Neural crest cell (in vitro differentiated cells): Measurements from ENCODE around the gene ATG7. TPM values are rescaled to one million over a fixed set of nuclear protein-coding genes. Genes with fewer than 3 reads are reported as not detected.

Source experiments
- DNase-seq: peaks from one replicate; pipeline ENCODE4 v3.0.0; 2021; ENCODE audit warnings: low read depth, mixed read lengths, low spot score
- H3K27ac Mint-ChIP-seq: one replicate; pipeline ENCODE4 v1.8.0; 2021; ENCODE audit warnings: mild to moderate bottlenecking, mixed read lengths; ENCODE audit not compliant: unreplicated experiment
- H3K27me3 Mint-ChIP-seq: 2 replicates; pipeline ENCODE4 v1.8.0; 2021; ENCODE audit warnings: low read depth, mild to moderate bottlenecking, mixed read lengths
- H3K36me3 Mint-ChIP-seq: 2 replicates; pipeline ENCODE4 v1.8.0; 2021; ENCODE audit warnings: low read depth, mild to moderate bottlenecking, mixed read lengths
- H3K4me1 Mint-ChIP-seq: 2 replicates; pipeline ENCODE4 v1.8.0; 2021; ENCODE audit warnings: mixed read lengths
- H3K4me3 Mint-ChIP-seq: one replicate; pipeline ENCODE4 v1.8.0; 2021; ENCODE audit warnings: mild to moderate bottlenecking, mixed read lengths
- H3K9me3 Mint-ChIP-seq: 2 replicates; pipeline ENCODE4 v1.8.0; 2021; ENCODE audit warnings: mixed read lengths
- CTCF ChIP-seq: fragments of 200-600 bp; sonication (generic); conservative IDR thresholded peaks from 2 replicates; pipeline ENCODE4 v1.5.0; 2021; ENCODE audit warnings: antibody characterized with exemption, mild to moderate bottlenecking
- total RNA-seq: library from RNA; stranded (reverse); gene quantifications from 2 replicates; pipeline ENCODE4 v1.2.1, GENCODE V29; 2021

Gene ATG7
- total RNA-seq, 1 donor from 2014 or later: 29.6 TPM

- peak overlapping the region; percentile 20 for H3K27ac Mint-ChIP-seq
- no peaks in the 10 kb centered on the region for H3K9me3 Mint-ChIP-seq
- peaks cover 33% of the 10 kb centered on the region for H3K4me1 Mint-ChIP-seq
Measured at GRCh38 chr3:11367143-11367693, 95.0 kb downstream of the ATG7 start.

GRCh38 chr3:11370191-11370590 lies 98.0 kb downstream of the ATG7 start:
- no peaks in the 10 kb centered on the region for H3K27me3 Mint-ChIP-seq
- no peaks in the 10 kb centered on the region for H3K9me3 Mint-ChIP-seq
- DNase-seq: no peak
- no peak overlapping the region for H3K27ac Mint-ChIP-seq
- H3K4me1 Mint-ChIP-seq: peaks cover 29% of the 10 kb centered on the region
- peaks cover 3% of the 10 kb centered on the region for H3K36me3 Mint-ChIP-seq
- no peak for TF ChIP-seq CTCF
- H3K4me3 Mint-ChIP-seq: no peak overlapping the region

More at GRCh38 chr3:11367143-11367693, 95.0 kb downstream of the ATG7 start:
- peak; percentile 16 for DNase-seq
- Mint-ChIP-seq H3K27me3 (no peaks in the 10 kb centered on the region), H3K36me3 (peaks cover 10% of the 10 kb centered on the region), H3K4me3 (no peak overlapping the region)
- TF ChIP-seq CTCF: no peak

- H3K4me1 Mint-ChIP-seq: peaks cover 23% of the 10 kb centered on the region
- no peak overlapping the region for H3K27ac Mint-ChIP-seq
- DNase-seq: no peak
- no peak for TF ChIP-seq CTCF
- peaks cover 3% of the 10 kb centered on the region for H3K36me3 Mint-ChIP-seq
- no peaks in the 10 kb centered on the region for H3K9me3 Mint-ChIP-seq
- no peaks in the 10 kb centered on the region for H3K27me3 Mint-ChIP-seq
- H3K4me3 Mint-ChIP-seq: no peak overlapping the region
Measured at GRCh38 chr3:11370966-11371365, 98.8 kb downstream of the ATG7 start.

- TF ChIP-seq CTCF: no peak
- H3K4me1 Mint-ChIP-seq: peaks cover 15% of the 10 kb centered on the region
- no peaks in the 10 kb centered on the region for H3K9me3 Mint-ChIP-seq
- no peak overlapping the region for H3K27ac Mint-ChIP-seq
- no peak for DNase-seq
- H3K36me3 Mint-ChIP-seq: peaks cover 3% of the 10 kb centered on the region
- H3K27me3 Mint-ChIP-seq: no peaks in the 10 kb centered on the region
- H3K4me3 Mint-ChIP-seq: no peak overlapping the region
Measured at GRCh38 chr3:11371747-11372146, 99.5 kb downstream of the ATG7 start.

- Mint-ChIP-seq H3K4me1 (peaks cover under 1% of the 10 kb centered on the region), H3K36me3 (peaks cover 3% of the 10 kb centered on the region), H3K27me3 (no peaks in the 10 kb centered on the region), H3K27ac (no peak overlapping the region), H3K4me3 (no peak overlapping the region), H3K9me3 (no peaks in the 10 kb centered on the region)
- DNase-seq: no peak
- no peak for TF ChIP-seq CTCF
Measured at GRCh38 chr3:11373235-11373634, 101.0 kb downstream of the ATG7 start.

- H3K4me3 Mint-ChIP-seq: no peak overlapping the region
- H3K36me3 Mint-ChIP-seq: peaks cover 3% of the 10 kb centered on the region
- H3K27me3 Mint-ChIP-seq: no peaks in the 10 kb centered on the region
- no peaks in the 10 kb centered on the region for H3K4me1 Mint-ChIP-seq
- no peak for TF ChIP-seq CTCF
- no peak overlapping the region for H3K27ac Mint-ChIP-seq
- DNase-seq: no peak
- H3K9me3 Mint-ChIP-seq: no peaks in the 10 kb centered on the region
Measured at GRCh38 chr3:11373654-11374053, 101.5 kb downstream of the ATG7 start.
